Islet precursor cell (in vitro differentiated cells): ENCODE data around the gene TET2.

Experiments used
- DNase-seq: peaks from one replicate; pipeline ENCODE4 v3.0.0-alpha.2; 2018

TET2 gene

GRCh38 chr4:105236202-105236915, 89.7 kb downstream of the TET2 start:
- no peak for DNase-seq

GRCh38 chr4:105236916-105237311, 90.2 kb downstream of the TET2 start:
- no peak for DNase-seq

GRCh38 chr4:105240037-105240436, 93.4 kb downstream of the TET2 start:
- no peak for DNase-seq

- no peak for DNase-seq
These were observed 94.8 kb downstream of the TET2 start for GRCh38 chr4:105241451-105241850.

GRCh38 chr4:105243446-105243845, 96.8 kb downstream of the TET2 start:
- DNase-seq = no peak

- no peak for DNase-seq
These were observed 100.0 kb downstream of the TET2 start for GRCh38 chr4:105246712-105247111.

GRCh38 chr4:105248613-105249012, 101.9 kb downstream of the TET2 start:
- no peak for DNase-seq

- no peak for DNase-seq
These were observed 111.3 kb downstream of the TET2 start for GRCh38 chr4:105257817-105258495.

- no peak for DNase-seq
These were observed 119.0 kb downstream of the TET2 start for GRCh38 chr4:105265689-105266088.

GRCh38 chr4:105267280-105267679, 120.6 kb downstream of the TET2 start:
- DNase-seq = no peak

- no peak for DNase-seq
These were observed 125.3 kb downstream of the TET2 start for GRCh38 chr4:105272002-105272401.

GRCh38 chr4:105273230-105273629, 126.6 kb downstream of the TET2 start:
- DNase-seq = no peak

- DNase-seq = no peak
These were observed 127.4 kb downstream of the TET2 start for GRCh38 chr4:105274090-105274489.

- DNase-seq = no peak
These were observed 127.8 kb downstream of the TET2 start for GRCh38 chr4:105274504-105274903.

GRCh38 chr4:105276361-105277104, 129.9 kb downstream of the TET2 start:
- no peak for DNase-seq

GRCh38 chr4:105277702-105278101, 131.0 kb downstream of the TET2 start:
- no peak for DNase-seq

- no peak for DNase-seq
These were observed 132.6 kb downstream of the TET2 start for GRCh38 chr4:105279314-105279713.

GRCh38 chr4:105280338-105281123, 133.9 kb downstream of the TET2 start:
- DNase-seq = no peak

- DNase-seq = no peak
These were observed 134.4 kb downstream of the TET2 start for GRCh38 chr4:105281124-105281415.

- DNase-seq = no peak
These were observed 135.8 kb downstream of the TET2 start for GRCh38 chr4:105282489-105282888.

- no peak for DNase-seq
These were observed 136.8 kb downstream of the TET2 start for GRCh38 chr4:105283501-105283900.

- no peak for DNase-seq
These were observed 141.4 kb downstream of the TET2 start for GRCh38 chr4:105288121-105288520.

GRCh38 chr4:105291925-105292324, 145.2 kb downstream of the TET2 start:
- no peak for DNase-seq
